ENCODE data around the gene WDR76.
"Not testable (repeated sequence)": the region's sequence is repeated elsewhere in the genome, so short reads cannot be mapped to it uniquely, and the experiment has no call there.

WDR76 gene

DNA sequence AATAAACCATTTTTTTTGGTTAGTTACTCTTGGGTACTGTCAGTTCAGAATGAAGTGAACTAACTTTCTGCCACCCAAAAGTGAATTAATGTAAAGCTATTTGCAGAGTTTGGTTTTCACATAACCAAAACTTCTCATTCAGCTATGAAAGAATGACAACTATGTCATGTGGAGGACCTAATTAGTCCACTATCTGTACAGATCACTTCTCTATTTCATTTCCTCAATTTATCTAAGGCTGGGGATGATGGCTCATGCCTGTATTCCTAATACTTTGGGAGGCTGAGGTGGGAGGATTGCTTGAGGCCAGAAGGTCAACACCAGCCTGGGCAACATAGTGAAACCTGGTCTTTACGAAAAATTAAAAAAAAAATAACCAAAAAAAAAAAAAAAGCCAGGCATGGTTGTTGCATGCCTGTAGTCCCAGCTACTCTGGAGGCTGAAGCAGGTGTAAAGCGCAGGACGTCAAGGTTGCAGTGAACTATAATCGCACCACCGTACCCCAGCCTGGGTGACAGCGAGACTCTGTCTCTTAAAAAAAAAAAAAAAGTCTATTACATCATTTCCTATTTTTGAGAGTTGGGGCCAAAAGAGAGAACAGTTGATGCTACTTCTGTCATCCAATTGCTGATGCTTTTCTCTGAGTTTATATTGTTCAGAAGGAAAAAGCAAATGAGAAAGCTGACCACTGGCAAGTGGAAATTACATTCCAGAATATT lies 17.7 kb upstream of the WDR76 start:
- Histone ChIP-seq H3K27ac (no peak overlapping the region), H3K36me3 (ENCODE audit: insufficient read depth) (peaks cover 7% of the 10 kb centered on the region; the same call in 1 of the 2 replicates), H3K4me1 (ENCODE audit: low read depth, poor library complexity, severe bottlenecking) (peaks cover 5% of the 10 kb centered on the region), H3K4me2 (no peak overlapping the region), H2AFZ (ENCODE audit: low read depth) (no peak overlapping the region), H3K79me2 (ENCODE audit: insufficient read depth, low read depth) (no peaks in the 10 kb centered on the region), H4K20me1 (ENCODE audit: insufficient read depth) (no peaks in the 10 kb centered on the region), H3K9ac (no peak overlapping the region), H3K27me3 (ENCODE audit: insufficient read depth, low read depth) (no peaks in the 10 kb centered on the region), H3K4me3 (IDR thresholded peaks at IDR 0.05; ENCODE audit: insufficient read depth, low read depth, low read length) (no peak overlapping the region)
- TF ChIP-seq, protein P1, sequence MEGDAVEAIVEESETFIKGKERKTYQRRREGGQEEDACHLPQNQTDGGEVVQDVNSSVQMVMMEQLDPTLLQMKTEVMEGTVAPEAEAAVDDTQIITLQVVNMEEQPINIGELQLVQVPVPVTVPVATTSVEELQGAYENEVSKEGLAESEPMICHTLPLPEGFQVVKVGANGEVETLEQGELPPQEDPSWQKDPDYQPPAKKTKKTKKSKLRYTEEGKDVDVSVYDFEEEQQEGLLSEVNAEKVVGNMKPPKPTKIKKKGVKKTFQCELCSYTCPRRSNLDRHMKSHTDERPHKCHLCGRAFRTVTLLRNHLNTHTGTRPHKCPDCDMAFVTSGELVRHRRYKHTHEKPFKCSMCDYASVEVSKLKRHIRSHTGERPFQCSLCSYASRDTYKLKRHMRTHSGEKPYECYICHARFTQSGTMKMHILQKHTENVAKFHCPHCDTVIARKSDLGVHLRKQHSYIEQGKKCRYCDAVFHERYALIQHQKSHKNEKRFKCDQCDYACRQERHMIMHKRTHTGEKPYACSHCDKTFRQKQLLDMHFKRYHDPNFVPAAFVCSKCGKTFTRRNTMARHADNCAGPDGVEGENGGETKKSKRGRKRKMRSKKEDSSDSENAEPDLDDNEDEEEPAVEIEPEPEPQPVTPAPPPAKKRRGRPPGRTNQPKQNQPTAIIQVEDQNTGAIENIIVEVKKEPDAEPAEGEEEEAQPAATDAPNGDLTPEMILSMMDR (conservative IDR thresholded peaks at IDR 0.05; ENCODE audit: low read depth, low read length): no peak

DNA sequence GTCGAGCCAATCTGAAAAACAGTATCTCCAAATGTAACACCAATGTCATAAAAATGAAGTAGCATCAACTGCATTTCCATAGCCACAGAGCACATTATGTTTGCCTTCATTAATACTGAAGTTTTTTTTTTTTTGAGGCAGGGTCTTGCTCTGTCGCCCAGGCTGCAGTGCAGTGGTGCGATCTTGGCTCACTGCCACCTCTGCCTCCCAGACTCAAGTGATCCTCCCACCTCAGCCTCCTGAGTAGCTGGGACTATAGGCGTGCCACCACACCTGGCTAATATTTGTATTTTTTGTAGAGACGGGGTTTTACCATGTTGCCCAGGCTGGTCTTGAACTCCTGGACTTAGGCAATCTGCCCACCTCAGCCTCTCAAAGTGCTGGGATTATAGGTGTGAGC lies 11.7 kb upstream of the WDR76 start:
- not testable (repeated sequence) for H3K9ac ChIP-seq; H3K4me1 ChIP-seq (ENCODE audit: low read depth, poor library complexity, severe bottlenecking); H3K36me3 ChIP-seq (ENCODE audit: insufficient read depth); H4K20me1 ChIP-seq (ENCODE audit: insufficient read depth); H2AFZ ChIP-seq (ENCODE audit: low read depth); H3K4me3 ChIP-seq (IDR thresholded peaks at IDR 0.05; ENCODE audit: insufficient read depth, low read depth, low read length); H3K27me3 ChIP-seq (ENCODE audit: insufficient read depth, low read depth); H3K27ac ChIP-seq; H3K4me2 ChIP-seq
- H3K79me2 ChIP-seq (ENCODE audit: insufficient read depth, low read depth): peaks cover 19% of the 10 kb centered on the region

DNA sequence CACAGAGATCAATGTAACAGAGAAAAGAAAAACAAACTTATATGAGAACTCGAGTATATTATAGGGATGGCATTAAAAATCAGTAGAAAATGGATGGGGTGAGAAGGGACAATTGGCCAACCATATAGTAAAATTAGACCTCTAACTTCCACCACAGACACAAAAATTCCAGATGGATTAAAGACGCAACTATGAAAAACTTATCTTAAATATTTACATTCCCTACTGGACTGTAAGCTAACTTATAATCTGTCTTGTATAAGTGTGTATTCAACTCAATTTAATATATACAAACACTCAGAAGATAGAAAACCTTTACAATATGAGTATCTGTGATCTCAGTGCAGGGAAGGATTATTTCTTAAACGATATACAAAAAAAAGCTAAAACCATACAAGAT lies 5.3 kb upstream of the WDR76 start:
- H3K4me3 ChIP-seq (IDR thresholded peaks at IDR 0.05; ENCODE audit: insufficient read depth, low read depth, low read length): no peak overlapping the region
- TF ChIP-seq, protein P1 (conservative IDR thresholded peaks at IDR 0.05; ENCODE audit: low read depth, low read length): no peak

DNA sequence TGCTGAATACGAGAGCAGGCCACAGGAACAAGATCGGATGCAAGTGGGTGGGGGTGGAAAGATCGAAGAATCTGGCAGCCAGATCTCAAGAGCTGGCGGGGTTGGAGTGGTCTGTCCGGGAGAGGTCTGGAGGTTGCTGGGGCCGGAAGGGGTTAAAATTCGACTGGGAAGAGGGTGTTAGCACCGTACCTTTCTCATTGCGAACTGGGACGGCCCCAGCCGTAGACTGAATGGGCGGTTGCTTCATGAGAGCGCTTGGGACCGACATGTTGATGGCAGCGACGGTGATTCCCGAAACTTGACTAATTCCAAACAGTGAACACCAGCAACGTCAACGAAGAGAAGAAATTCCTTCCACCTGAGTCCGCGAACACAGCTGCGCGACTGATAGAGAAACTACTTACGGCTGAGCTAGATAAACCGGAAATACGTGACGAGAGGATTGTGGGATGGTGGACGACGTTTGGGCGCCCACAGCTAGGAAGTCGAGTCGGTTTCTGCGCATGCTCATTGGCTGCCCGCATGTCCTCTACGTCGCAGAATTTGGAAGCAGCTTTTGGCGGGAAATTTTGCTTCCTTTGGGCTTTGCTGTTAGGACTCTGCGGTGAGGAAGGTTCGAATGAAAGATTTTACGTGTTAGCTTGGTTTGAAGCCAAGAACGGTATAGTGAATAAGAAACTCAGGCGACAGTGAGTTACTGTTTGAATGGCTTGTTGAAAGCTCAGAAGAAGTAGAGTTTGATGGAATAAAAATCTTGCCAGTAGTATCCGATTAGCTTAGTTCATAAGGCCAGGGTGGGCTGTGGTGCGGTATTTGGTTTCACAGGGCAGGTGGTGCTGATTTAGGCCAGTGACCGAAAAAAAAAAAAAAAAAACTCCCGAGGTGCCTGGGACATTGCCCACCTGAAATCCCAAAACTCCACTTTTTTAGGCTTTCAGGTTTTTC lies 2.2 kb upstream of the WDR76 start, which contains the start of gene MFAP1:
TSS of gene MFAP1 (minus strand) at position 389 of the 945 bp plus-strand sequence. CDS start at position 268, 121 bp downstream.
- Histone ChIP-seq H3K4me3 (IDR thresholded peaks at IDR 0.05; ENCODE audit: insufficient read depth, low read depth, low read length) (no peak within 1 kb of the TSS), H3K36me3 (ENCODE audit: insufficient read depth) (no peaks in the 10 kb centered on the region; the same call in 1 of the 2 replicates), H4K20me1 (ENCODE audit: insufficient read depth) (no peaks in the 10 kb centered on the region), H2AFZ (ENCODE audit: low read depth) (peak within 1 kb of the TSS; percentile 77), H3K79me2 (ENCODE audit: insufficient read depth, low read depth) (peaks cover 91% of the 10 kb centered on the region), H3K4me2 (peak within 1 kb of the TSS; percentile 54), H3K27ac (peak within 1 kb of the TSS; percentile 66), H3K27me3 (ENCODE audit: insufficient read depth, low read depth) (no peaks in the 10 kb centered on the region), H3K9ac (peak within 1 kb of the TSS; percentile 70), H3K4me1 (ENCODE audit: low read depth, poor library complexity, severe bottlenecking) (peaks cover 41% of the 10 kb centered on the region)
- TF ChIP-seq, protein P1 (conservative IDR thresholded peaks at IDR 0.05; ENCODE audit: low read depth, low read length): no peak

More for the DNA sequence above, 5.3 kb upstream of the WDR76 start:
- Histone ChIP-seq H3K27ac (no peak overlapping the region), H3K4me2 (no peak overlapping the region), H3K36me3 (ENCODE audit: insufficient read depth) (no peaks in the 10 kb centered on the region), H4K20me1 (ENCODE audit: insufficient read depth) (no peaks in the 10 kb centered on the region), H3K4me1 (ENCODE audit: low read depth, poor library complexity, severe bottlenecking) (peaks cover 22% of the 10 kb centered on the region), H3K27me3 (ENCODE audit: insufficient read depth, low read depth) (no peaks in the 10 kb centered on the region), H3K9ac (no peak overlapping the region), H2AFZ (ENCODE audit: low read depth) (no peak overlapping the region), H3K79me2 (ENCODE audit: insufficient read depth, low read depth) (peaks cover 75% of the 10 kb centered on the region)

DNA sequence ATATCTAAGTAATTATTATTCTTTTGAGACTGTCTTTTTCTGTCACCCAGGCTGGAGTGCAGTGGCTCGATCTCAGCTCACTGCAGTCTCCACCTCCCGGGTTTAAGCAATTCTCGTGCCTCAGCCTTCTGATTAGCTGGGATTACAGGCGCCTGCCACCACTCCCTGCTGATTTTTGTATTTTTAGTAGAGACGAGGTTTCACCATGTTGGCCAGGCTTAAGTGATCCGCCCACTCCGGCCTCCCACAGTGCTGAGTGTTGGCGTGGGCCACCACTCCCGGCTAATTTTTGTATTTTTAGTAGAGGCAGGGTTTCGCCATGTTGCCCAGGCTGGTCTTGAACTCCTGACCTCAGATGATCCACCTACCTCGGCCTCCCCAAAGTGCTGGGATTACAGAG lies 1.5 kb upstream of the WDR76 start:
- peaks cover 91% of the 10 kb centered on the region for H3K79me2 ChIP-seq (ENCODE audit: insufficient read depth, low read depth)
- H3K27ac ChIP-seq: peak overlapping the region; percentile 66; the same call in 1 of the 2 replicates
- peak overlapping the region; percentile 77; the same call in 1 of the 2 replicates for H2AFZ ChIP-seq (ENCODE audit: low read depth)
- H3K4me3 ChIP-seq (IDR thresholded peaks at IDR 0.05; ENCODE audit: insufficient read depth, low read depth, low read length); H3K27me3 ChIP-seq (ENCODE audit: insufficient read depth, low read depth); H3K9ac ChIP-seq; H3K4me2 ChIP-seq; H3K36me3 ChIP-seq (ENCODE audit: insufficient read depth); H4K20me1 ChIP-seq (ENCODE audit: insufficient read depth): not testable (repeated sequence)
- H3K4me1 ChIP-seq (ENCODE audit: low read depth, poor library complexity, severe bottlenecking): peaks cover 47% of the 10 kb centered on the region
